ENCODE results near the gene PCNA.
A peak's percentile ranks its signal among the peaks of the same experiment; 100 is the strongest.
"Not testable (repeated sequence)": the region's sequence is repeated elsewhere in the genome, so short reads cannot be mapped to it uniquely, and the experiment has no call there.

PCNA gene

GRCh38 chr20:5095931-5096330 lies 23.8 kb downstream of the PCNA start:
- H3K27ac Mint-ChIP-seq = peak overlapping the region; percentile 70
- H3K4me1 Mint-ChIP-seq (ENCODE audit: low read depth) = peaks cover 5% of the 10 kb centered on the region
- H3K36me3 Mint-ChIP-seq = peaks cover 4% of the 10 kb centered on the region
- no peaks in the 10 kb centered on the region for H3K9me3 Mint-ChIP-seq (ENCODE audit: low read depth)
- H3K4me3 Mint-ChIP-seq = no peak overlapping the region
- H3K27me3 Mint-ChIP-seq = no peaks in the 10 kb centered on the region

GRCh38 chr20:5095454-5095853 lies 24.3 kb downstream of the PCNA start:
- H3K9me3 Mint-ChIP-seq (ENCODE audit: low read depth) = no peaks in the 10 kb centered on the region
- no peaks in the 10 kb centered on the region for H3K27me3 Mint-ChIP-seq
- peaks cover 3% of the 10 kb centered on the region for H3K4me1 Mint-ChIP-seq (ENCODE audit: low read depth)
- no peak overlapping the region for H3K27ac Mint-ChIP-seq
- peaks cover 2% of the 10 kb centered on the region for H3K36me3 Mint-ChIP-seq
- H3K4me3 Mint-ChIP-seq = no peak overlapping the region

GRCh38 chr20:5092765-5093339 lies 26.9 kb downstream of the PCNA start:
- Mint-ChIP-seq H3K4me3 (no peak overlapping the region), H3K9me3 (ENCODE audit: low read depth) (no peaks in the 10 kb centered on the region), H3K27me3 (no peaks in the 10 kb centered on the region), H3K27ac (no peak overlapping the region), H3K4me1 (ENCODE audit: low read depth) (peaks cover 16% of the 10 kb centered on the region), H3K36me3 (peaks cover 2% of the 10 kb centered on the region)

GRCh38 chr20:5091902-5092301 lies 27.9 kb downstream of the PCNA start:
- no peaks in the 10 kb centered on the region for H3K27me3 Mint-ChIP-seq
- peaks cover 16% of the 10 kb centered on the region for H3K4me1 Mint-ChIP-seq (ENCODE audit: low read depth)
- H3K27ac Mint-ChIP-seq = peak overlapping the region; percentile 16
- H3K4me3 Mint-ChIP-seq = no peak overlapping the region
- H3K36me3 Mint-ChIP-seq = peaks cover 2% of the 10 kb centered on the region
- no peaks in the 10 kb centered on the region for H3K9me3 Mint-ChIP-seq (ENCODE audit: low read depth)

- Mint-ChIP-seq H3K36me3 (peaks cover 2% of the 10 kb centered on the region), H3K4me1 (ENCODE audit: low read depth) (peaks cover 16% of the 10 kb centered on the region), H3K27ac (peak overlapping the region; percentile 72), H3K4me3 (no peak overlapping the region), H3K9me3 (ENCODE audit: low read depth) (no peaks in the 10 kb centered on the region), H3K27me3 (no peaks in the 10 kb centered on the region)
Observed at GRCh38 chr20:5090191-5090590, 29.6 kb downstream of the PCNA start.

GRCh38 chr20:5088688-5089087 lies 31.1 kb downstream of the PCNA start:
- Mint-ChIP-seq H3K36me3 (peaks cover 2% of the 10 kb centered on the region), H3K4me3 (no peak overlapping the region), H3K27me3 (no peaks in the 10 kb centered on the region), H3K9me3 (ENCODE audit: low read depth) (no peaks in the 10 kb centered on the region), H3K4me1 (ENCODE audit: low read depth) (peaks cover 16% of the 10 kb centered on the region), H3K27ac (no peak overlapping the region)

GRCh38 chr20:5085380-5085779 lies 34.4 kb downstream of the PCNA start:
- Mint-ChIP-seq H3K27ac (no peak overlapping the region), H3K4me1 (ENCODE audit: low read depth) (peaks cover 19% of the 10 kb centered on the region), H3K4me3 (no peak overlapping the region), H3K36me3 (peaks cover 2% of the 10 kb centered on the region), H3K27me3 (no peaks in the 10 kb centered on the region), H3K9me3 (ENCODE audit: low read depth) (no peaks in the 10 kb centered on the region)

GRCh38 chr20:5080384-5080877 lies 39.3 kb downstream of the PCNA start:
- peak overlapping the region; percentile 67 for H3K27ac Mint-ChIP-seq
- H3K4me1 Mint-ChIP-seq (ENCODE audit: low read depth) = peaks cover 33% of the 10 kb centered on the region
- no peaks in the 10 kb centered on the region for H3K27me3 Mint-ChIP-seq
- no peak overlapping the region for H3K4me3 Mint-ChIP-seq
- peaks cover 2% of the 10 kb centered on the region for H3K36me3 Mint-ChIP-seq
- no peaks in the 10 kb centered on the region for H3K9me3 Mint-ChIP-seq (ENCODE audit: low read depth)

- H3K4me1 Mint-ChIP-seq (ENCODE audit: low read depth) = peaks cover 36% of the 10 kb centered on the region
- H3K27ac Mint-ChIP-seq = peak overlapping the region; percentile 89
- no peaks in the 10 kb centered on the region for H3K27me3 Mint-ChIP-seq
- H3K36me3 Mint-ChIP-seq = no peaks in the 10 kb centered on the region
- H3K4me3 Mint-ChIP-seq = peak overlapping the region; percentile 74
- no peaks in the 10 kb centered on the region for H3K9me3 Mint-ChIP-seq (ENCODE audit: low read depth)
Observed at GRCh38 chr20:5078399-5078958, 41.3 kb downstream of the PCNA start.

GRCh38 chr20:5077761-5078387 lies 41.9 kb downstream of the PCNA start:
- Mint-ChIP-seq H3K9me3 (ENCODE audit: low read depth) (no peaks in the 10 kb centered on the region), H3K4me1 (ENCODE audit: low read depth) (peaks cover 36% of the 10 kb centered on the region), H3K4me3 (peak overlapping the region; percentile 74), H3K27ac (peak overlapping the region; percentile 89), H3K27me3 (no peaks in the 10 kb centered on the region), H3K36me3 (no peaks in the 10 kb centered on the region)

- H3K27ac Mint-ChIP-seq; H3K27me3 Mint-ChIP-seq; H3K36me3 Mint-ChIP-seq; H3K9me3 Mint-ChIP-seq (ENCODE audit: low read depth); H3K4me3 Mint-ChIP-seq: not testable (repeated sequence)
- H3K4me1 Mint-ChIP-seq (ENCODE audit: low read depth) = peaks cover 36% of the 10 kb centered on the region
Observed at GRCh38 chr20:5076913-5077312, 42.8 kb downstream of the PCNA start.

GRCh38 chr20:5074232-5074674 lies 45.5 kb downstream of the PCNA start:
- Mint-ChIP-seq H3K4me1 (ENCODE audit: low read depth) (peaks cover 20% of the 10 kb centered on the region), H3K9me3 (ENCODE audit: low read depth) (no peaks in the 10 kb centered on the region), H3K27me3 (no peaks in the 10 kb centered on the region), H3K27ac (peak overlapping the region; percentile 47), H3K36me3 (no peaks in the 10 kb centered on the region), H3K4me3 (no peak overlapping the region)

GRCh38 chr20:5073660-5074231 lies 46.0 kb downstream of the PCNA start:
- H3K9me3 Mint-ChIP-seq (ENCODE audit: low read depth) = no peaks in the 10 kb centered on the region
- H3K27me3 Mint-ChIP-seq = no peaks in the 10 kb centered on the region
- H3K4me1 Mint-ChIP-seq (ENCODE audit: low read depth) = peaks cover 16% of the 10 kb centered on the region
- no peak overlapping the region for H3K4me3 Mint-ChIP-seq
- H3K36me3 Mint-ChIP-seq = no peaks in the 10 kb centered on the region
- H3K27ac Mint-ChIP-seq = no peak overlapping the region

- H3K27ac Mint-ChIP-seq = no peak overlapping the region
Observed at GRCh38 chr20:5072756-5073659, 46.8 kb downstream of the PCNA start.

More at GRCh38 chr20:5072756-5073659, 46.8 kb downstream of the PCNA start:
- H3K27me3 Mint-ChIP-seq = no peaks in the 10 kb centered on the region
- H3K9me3 Mint-ChIP-seq (ENCODE audit: low read depth) = no peaks in the 10 kb centered on the region
- no peaks in the 10 kb centered on the region for H3K36me3 Mint-ChIP-seq
- H3K4me1 Mint-ChIP-seq (ENCODE audit: low read depth) = peaks cover 8% of the 10 kb centered on the region
- H3K4me3 Mint-ChIP-seq = no peak overlapping the region
